Measurements from ENCODE around the gene GPATCH8. TPM values are rescaled to one million over a fixed set of nuclear protein-coding genes. Genes with fewer than 3 reads are reported as not detected.

Gene GPATCH8
- total RNA-seq, 1 experiment from 2014 or later, result 22.7 TPM

DNA sequence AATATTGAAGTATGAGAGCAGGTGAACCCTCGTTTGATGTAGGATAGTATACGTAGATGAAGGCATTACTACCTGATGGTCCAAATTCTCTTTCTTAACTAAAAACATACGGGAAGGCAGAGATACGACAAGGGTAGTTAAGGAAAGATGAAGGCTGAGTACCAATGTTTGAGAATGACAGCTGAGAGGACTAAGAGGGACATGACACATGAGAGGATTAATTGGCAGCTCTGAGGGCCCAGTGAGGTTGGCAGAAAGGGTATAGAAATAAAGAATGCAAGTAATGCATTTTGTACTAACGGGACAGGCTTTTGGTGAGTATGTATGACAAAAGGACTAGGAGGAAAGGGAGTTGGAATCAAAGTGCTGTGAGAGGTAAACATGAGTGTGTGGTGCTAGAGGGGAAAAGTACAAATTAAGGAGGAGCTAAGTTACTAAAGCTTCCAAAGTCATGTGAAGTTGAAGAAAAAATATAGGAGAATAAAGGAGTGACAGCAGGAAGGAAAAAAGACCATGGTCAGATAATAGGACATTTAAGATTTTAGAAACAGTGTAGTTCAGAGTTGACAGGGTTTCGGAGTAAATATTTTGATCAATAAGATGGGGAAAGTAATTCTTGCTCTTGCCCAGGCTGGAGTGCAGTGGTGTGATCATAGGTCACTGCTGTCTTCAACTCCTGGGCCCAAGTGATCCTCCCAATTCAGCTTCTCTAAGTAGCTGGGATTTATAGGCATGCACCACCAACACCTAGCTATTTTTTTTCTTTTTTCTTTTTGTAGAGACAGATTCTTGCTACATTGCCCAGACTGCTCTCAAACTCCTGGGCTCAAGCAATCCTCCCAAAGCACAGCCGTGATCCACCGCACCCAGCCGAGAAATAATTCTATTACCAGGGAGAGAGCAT lies 70.7 kb downstream of the GPATCH8 start:
- H3K27me3 ChIP-seq (ENCODE audit: low read length), result no peaks in the 10 kb centered on the region
- H3K9me2 ChIP-seq (replicated peaks; ENCODE audit: low read length), result no peaks in the 10 kb centered on the region
- ChIA-PET CTCF (no interaction called here), POLR2A (ENCODE audit: unreplicated experiment) (interaction anchor here (0.6 kb wide), 1 partner anchor 514 kb away, joined by 3 read pairs; no protein-coding TSS in a partner anchor)
- no peak for DNase-seq
- H4K20me1 ChIP-seq (ENCODE audit: low read length), result no peaks in the 10 kb centered on the region
- H3K4me3 ChIP-seq (ENCODE audit: low read length), result no peak overlapping the region
- TF ChIP-seq CTCF (conservative IDR thresholded peaks at IDR 0.05; ENCODE audit: low read depth, low read length) (no peak), EZH2phosphoT487 (IDR thresholded peaks at IDR 0.05; ENCODE audit: borderline replicate concordance, low read length) (no peak), EZH2 (IDR thresholded peaks at IDR 0.05; ENCODE audit: low read length, unreplicated experiment) (no peak)
- no peak overlapping the region for H3K4me2 ChIP-seq (ENCODE audit: low read length)
- peaks cover 24% of the 10 kb centered on the region for H3K36me3 ChIP-seq (ENCODE audit: low read depth, low read length)
- H2AFZ ChIP-seq (ENCODE audit: low read length), result no peak overlapping the region
- H3K9me3 ChIP-seq (ENCODE audit: low read length), result no peaks in the 10 kb centered on the region
- intact Hi-C loops (cut with micrococcal nuclease), result no loop called here
- no peaks in the 10 kb centered on the region for H3F3A ChIP-seq (ENCODE audit: low read length, unreplicated experiment)
- H3K4me1 ChIP-seq (ENCODE audit: insufficient read depth, low read length), result no peaks in the 10 kb centered on the region
- H3K9ac ChIP-seq (ENCODE audit: low read length), result no peak overlapping the region
- BruUV-seq (replicated peaks), result no TSS peak
- no peak for ATAC-seq
- H3K79me2 ChIP-seq (ENCODE audit: low read length), result no peaks in the 10 kb centered on the region
- H3K27ac ChIP-seq (ENCODE audit: low read length), result no peak overlapping the region

DNA sequence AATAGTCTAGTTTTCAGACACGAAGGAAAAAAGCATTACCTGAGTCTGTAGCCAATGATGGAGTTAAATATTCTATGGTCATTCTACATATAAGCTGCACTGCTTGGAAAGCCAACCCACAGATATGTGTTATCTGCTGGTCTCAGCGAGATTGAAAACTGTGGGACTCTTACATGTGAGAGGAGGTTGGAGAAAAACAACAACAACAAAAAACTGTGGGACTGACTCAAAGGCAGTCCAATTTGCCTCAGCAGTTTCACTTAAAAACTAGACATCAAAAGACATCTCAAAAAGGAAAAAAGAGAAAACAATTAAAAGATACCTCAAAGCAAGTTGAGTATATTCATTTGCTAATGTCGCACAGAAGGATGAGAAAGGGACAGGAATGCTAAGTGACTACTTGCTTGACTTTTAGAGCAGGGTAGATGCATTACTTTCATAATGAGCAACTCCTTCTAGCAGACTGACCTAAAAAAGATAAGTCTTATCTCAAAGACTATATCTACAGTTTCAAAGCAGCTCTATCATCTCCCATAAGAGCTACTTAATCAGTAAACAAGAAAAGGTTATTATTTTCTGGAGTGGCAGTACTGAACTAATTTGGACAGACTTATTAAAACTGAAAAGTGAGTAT lies 78.3 kb downstream of the GPATCH8 start:
- no TSS peak for BruUV-seq (replicated peaks)
- no peaks in the 10 kb centered on the region for H3K9me3 ChIP-seq (ENCODE audit: low read length)
- no peak for DNase-seq
- H3F3A ChIP-seq (ENCODE audit: low read length, unreplicated experiment), result no peaks in the 10 kb centered on the region
- peaks cover 15% of the 10 kb centered on the region; the same call in 1 of the 2 replicates for H3K36me3 ChIP-seq (ENCODE audit: low read depth, low read length)
- no peak overlapping the region for H3K9ac ChIP-seq (ENCODE audit: low read length)
- no peaks in the 10 kb centered on the region for H3K79me2 ChIP-seq (ENCODE audit: low read length)
- ChIA-PET CTCF (no interaction called here), POLR2A (ENCODE audit: unreplicated experiment) (no interaction called here)
- H3K9me2 ChIP-seq (replicated peaks; ENCODE audit: low read length), result no peaks in the 10 kb centered on the region
- no peak overlapping the region for H3K4me3 ChIP-seq (ENCODE audit: low read length)
- no peak for ATAC-seq
- H3K4me1 ChIP-seq (ENCODE audit: insufficient read depth, low read length), result no peaks in the 10 kb centered on the region
- H3K27me3 ChIP-seq (ENCODE audit: low read length), result no peaks in the 10 kb centered on the region
- H2AFZ ChIP-seq (ENCODE audit: low read length), result no peak overlapping the region
- H3K4me2 ChIP-seq (ENCODE audit: low read length), result no peak overlapping the region
- H4K20me1 ChIP-seq (ENCODE audit: low read length), result no peaks in the 10 kb centered on the region
- H3K27ac ChIP-seq (ENCODE audit: low read length), result no peak overlapping the region
- TF ChIP-seq CTCF (conservative IDR thresholded peaks at IDR 0.05; ENCODE audit: low read depth, low read length), result no peak
- no peak for TF ChIP-seq EZH2 (IDR thresholded peaks at IDR 0.05; ENCODE audit: low read length, unreplicated experiment)
- no peak for TF ChIP-seq EZH2phosphoT487 (IDR thresholded peaks at IDR 0.05; ENCODE audit: borderline replicate concordance, low read length)
- intact Hi-C loops (cut with micrococcal nuclease), result no loop called here

All from PC-3 (cell line).